B cell (primary cell): ENCODE results near the gene DNAAF3.

Experiments used
- CTCF ChIP-seq: fragments of 200-600 bp; IDR thresholded peaks from one replicate; pipeline ENCODE4 v1.8.0; 2022; ENCODE audit warnings: antibody characterized with exemption, mild to moderate bottlenecking
- EZH2 ChIP-seq: IDR thresholded peaks from 2 replicates; pipeline ENCODE4 v1.6.1; 2012; ENCODE audit warnings: borderline replicate concordance, low read depth, mild to moderate bottlenecking, moderate library complexity, low read length; ENCODE audit not compliant: insufficient read depth, poor library complexity, severe bottlenecking

- TF ChIP-seq CTCF (no peak), EZH2 (no peak)
These were observed 5.4 kb downstream of the DNAAF3 start for GRCh38 chr19:55160986-55161365.
